Measurements from ENCODE around the gene ZNF512. TPM values are rescaled to one million over a fixed set of nuclear protein-coding genes. Genes with fewer than 3 reads are reported as not detected.

ZNF512 gene
- total and polyA plus RNA-seq, 2 of the 13 experiments (the other 11 are each of a cell fraction or from before 2014, with no cell fraction given), result 29.8 to 31.0 TPM

- TF ChIP-seq ZNF333 (CRISPR knock-in tag; IDR thresholded peaks at IDR 0.05; ENCODE audit: borderline replicate concordance) (no peak), TBX2 (CRISPR knock-in tag; IDR thresholded peaks at IDR 0.05; ENCODE audit: borderline replicate concordance) (peak; percentile 71; the same call in 1 of the 2 replicates), HBP1 (CRISPR knock-in tag; IDR thresholded peaks at IDR 0.05; ENCODE audit: low read depth) (peak; percentile 45), SALL1 (CRISPR knock-in tag; IDR thresholded peaks at IDR 0.05) (peak; percentile 90; the same call in 1 of the 2 replicates), MAZ (IDR thresholded peaks at IDR 0.05; ENCODE audit: borderline replicate concordance, low read depth, low read length) (peak; percentile 65), MAZ (CRISPR knock-in tag; IDR thresholded peaks at IDR 0.05; ENCODE audit: low read depth) (peak; percentile 79), ZNF205 (CRISPR knock-in tag; IDR thresholded peaks at IDR 0.05) (peak; percentile 75; the same call in 1 of the 2 replicates), ZNF841 (CRISPR knock-in tag; IDR thresholded peaks at IDR 0.05; ENCODE audit: borderline replicate concordance) (no peak), PATZ1 (CRISPR knock-in tag; IDR thresholded peaks at IDR 0.05) (peak; percentile 69; the same call in 1 of the 2 replicates), FLYWCH1 (CRISPR knock-in tag; IDR thresholded peaks at IDR 0.05) (no peak), ZNF746 (CRISPR knock-in tag; IDR thresholded peaks at IDR 0.05) (no peak), KLF13 (CRISPR knock-in tag; IDR thresholded peaks at IDR 0.05) (no peak), HOMEZ (CRISPR knock-in tag; IDR thresholded peaks at IDR 0.05; ENCODE audit: low read depth) (peak; percentile 99), ZNF687 (CRISPR knock-in tag; IDR thresholded peaks at IDR 0.05) (peak; percentile 97), ARHGAP35 (CRISPR knock-in tag; IDR thresholded peaks at IDR 0.05; ENCODE audit: borderline replicate concordance) (no peak), SP5 (CRISPR knock-in tag; IDR thresholded peaks at IDR 0.05; ENCODE audit: borderline replicate concordance, low read depth) (no peak; the same call in 1 of the 2 replicates), ZBTB34 (CRISPR knock-in tag; IDR thresholded peaks at IDR 0.05) (no peak), ZNF577 (CRISPR knock-in tag; IDR thresholded peaks at IDR 0.05; ENCODE audit: borderline replicate concordance, low read depth) (no peak)
Observed at GRCh38 chr2:27582695-27583389, at the start of gene ZNF512 (continued).
